GM18517 (cell line): Measurements from ENCODE around the gene KANK2.
"Not testable (repeated sequence)": the region's sequence is repeated elsewhere in the genome, so short reads cannot be mapped to it uniquely, and the experiment has no call there.

ENCODE experiments used
- ATAC-seq: cut with Tn5 transposase; IDR thresholded peaks from one replicate; pipeline ENCODE4 v1.9.1; 2021; ENCODE audit warnings: mild to moderate bottlenecking, moderate library complexity; ENCODE audit not compliant: unreplicated experiment

Gene KANK2

DNA sequence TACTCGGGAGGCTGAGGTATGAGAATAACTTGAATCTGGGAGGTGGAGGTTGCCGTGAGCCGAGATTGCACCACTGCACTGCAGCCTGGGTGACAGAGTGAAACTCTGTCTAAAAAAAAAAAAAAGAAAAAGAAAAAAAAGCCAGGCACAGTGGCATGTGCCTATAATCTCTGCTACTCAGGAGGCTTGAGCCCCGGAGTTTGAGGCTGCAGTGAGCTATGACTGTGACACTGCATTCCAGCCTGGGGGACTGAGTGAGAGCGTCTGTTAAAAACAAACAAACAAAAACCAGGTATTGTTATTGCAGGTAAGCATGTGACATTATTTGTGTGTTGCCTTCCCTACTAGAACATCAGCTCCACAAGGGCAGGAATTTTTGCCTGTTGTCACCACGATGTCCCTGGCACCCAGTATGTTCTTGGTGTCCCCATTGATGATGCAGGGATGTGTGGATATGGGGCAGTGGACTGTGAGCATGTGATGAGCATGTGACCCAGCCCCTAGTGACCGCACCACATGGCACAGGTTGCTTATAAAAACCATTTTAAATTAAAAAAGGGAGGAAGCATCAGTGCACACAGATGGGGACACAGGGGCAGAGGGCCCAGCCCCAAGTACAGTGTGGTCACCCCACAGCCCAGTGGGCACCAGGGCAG lies 1.6 kb upstream of the KANK2 start:
- ATAC-seq: no peak

DNA sequence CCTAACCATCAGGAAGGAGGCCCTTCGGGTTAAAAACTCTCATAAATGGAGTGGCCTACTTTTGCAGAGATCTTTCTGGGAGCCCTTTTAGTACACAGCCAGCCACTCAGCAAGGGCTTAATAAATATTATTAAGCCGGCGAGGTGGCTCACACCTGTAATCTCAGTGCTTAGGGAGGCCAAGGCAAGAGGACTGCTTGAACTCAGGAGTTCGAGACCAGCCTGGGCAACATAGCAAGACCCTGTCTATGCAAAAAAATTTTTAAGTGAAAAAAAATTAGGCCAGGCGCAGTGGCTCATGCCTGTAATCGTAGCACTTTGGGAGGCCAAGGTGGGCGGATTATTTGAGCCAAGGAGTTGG lies 810 bp upstream of the KANK2 start:
- no peak for ATAC-seq

DNA sequence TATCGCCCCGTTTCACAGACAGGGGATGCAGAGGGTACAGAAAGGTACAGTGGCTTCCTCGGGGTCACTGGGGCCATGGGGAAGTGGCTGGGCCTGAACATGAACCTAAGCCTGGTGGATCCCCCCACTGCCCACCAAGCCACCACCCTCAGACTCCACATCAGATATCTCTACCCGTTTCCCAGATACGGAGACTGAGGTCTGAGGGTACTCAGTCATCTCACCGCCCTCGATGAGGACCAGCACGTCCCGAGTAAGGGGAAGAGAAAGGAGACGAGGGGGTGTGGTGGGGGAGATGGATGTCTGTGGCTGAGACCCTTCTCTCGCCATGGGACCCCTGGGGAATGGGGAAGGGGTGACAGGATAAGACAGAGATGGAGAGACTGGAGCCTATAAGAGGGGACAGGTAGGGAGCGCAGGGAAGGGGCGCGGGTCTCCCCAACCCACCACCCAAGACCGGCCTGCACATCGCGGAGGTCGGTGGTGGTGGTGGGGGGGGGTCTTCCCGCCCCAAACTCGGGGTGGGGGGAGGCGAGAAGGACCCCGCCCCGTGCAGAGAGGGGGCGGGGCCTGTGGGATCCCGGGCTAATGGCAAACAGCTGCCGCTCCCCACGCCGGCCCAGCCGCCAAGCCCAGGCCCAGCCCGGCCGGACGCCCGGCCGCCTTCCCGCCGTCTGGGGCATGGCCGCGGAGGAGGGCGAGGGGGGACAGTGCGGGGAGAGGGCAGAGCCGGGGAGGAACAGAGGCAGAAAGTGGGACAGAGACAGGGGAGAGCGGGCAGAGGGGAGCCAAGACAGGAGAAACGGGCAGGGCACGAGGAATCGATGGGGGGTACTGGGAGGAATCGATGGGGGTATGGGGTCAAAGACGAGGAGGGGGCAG lies 698 bp downstream of the KANK2 start:
- no peak for ATAC-seq

- no peak for ATAC-seq
Measured at GRCh38 chr19:11195681-11196080, 1.7 kb downstream of the KANK2 start.

GRCh38 chr19:11194656-11195558 lies 2.4 kb downstream of the KANK2 start:
- no peak for ATAC-seq

- no peak for ATAC-seq
Measured at GRCh38 chr19:11194173-11194572, 3.2 kb downstream of the KANK2 start.

- ATAC-seq: no peak
Measured at GRCh38 chr19:11192957-11193939, 4.1 kb downstream of the KANK2 start.

DNA sequence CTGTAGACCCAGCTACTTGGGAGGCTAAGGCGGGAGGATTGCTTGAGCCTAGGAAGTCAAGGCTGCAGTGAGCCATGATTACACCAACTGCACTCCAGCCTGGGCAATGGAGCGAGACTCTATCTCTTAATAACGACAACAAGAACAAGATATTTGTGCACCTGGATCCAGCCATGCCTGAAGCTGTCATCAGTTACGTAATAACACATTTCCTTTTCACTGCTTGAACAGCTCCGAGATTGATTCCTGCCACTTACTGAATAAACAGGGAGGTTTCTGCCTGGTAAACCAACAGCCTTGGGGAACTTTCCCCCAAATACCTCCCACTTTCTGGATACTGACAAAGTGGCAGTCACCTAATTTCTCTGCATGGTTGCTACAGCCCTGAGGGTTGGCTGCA lies 5.4 kb downstream of the KANK2 start:
- no peak for ATAC-seq

DNA sequence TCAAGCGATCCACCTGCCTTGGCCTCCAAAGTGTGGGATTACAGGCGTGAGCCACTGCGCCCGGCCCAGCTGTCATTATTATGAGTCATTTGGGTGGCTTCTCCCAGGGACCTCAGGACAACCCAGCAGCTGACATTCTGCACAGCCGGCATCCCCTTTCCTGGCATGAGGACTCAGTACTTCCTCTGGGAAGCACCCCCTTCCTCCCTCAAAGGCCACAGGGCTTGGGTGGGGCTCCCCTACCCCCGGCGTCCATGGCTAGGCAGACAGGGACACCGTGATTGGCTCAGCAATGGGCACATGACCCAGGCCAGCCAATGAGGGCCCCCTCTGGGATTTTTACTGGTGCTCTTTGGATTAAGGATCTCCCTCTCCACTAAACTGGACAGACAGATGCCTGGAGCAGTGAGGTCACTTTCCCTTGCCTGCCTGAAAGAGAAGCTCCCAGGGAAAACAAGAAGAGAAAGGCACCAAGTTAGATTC lies 6.0 kb downstream of the KANK2 start:
- ATAC-seq: no peak

GRCh38 chr19:11190501-11190900 lies 6.8 kb downstream of the KANK2 start:
- no peak for ATAC-seq

DNA sequence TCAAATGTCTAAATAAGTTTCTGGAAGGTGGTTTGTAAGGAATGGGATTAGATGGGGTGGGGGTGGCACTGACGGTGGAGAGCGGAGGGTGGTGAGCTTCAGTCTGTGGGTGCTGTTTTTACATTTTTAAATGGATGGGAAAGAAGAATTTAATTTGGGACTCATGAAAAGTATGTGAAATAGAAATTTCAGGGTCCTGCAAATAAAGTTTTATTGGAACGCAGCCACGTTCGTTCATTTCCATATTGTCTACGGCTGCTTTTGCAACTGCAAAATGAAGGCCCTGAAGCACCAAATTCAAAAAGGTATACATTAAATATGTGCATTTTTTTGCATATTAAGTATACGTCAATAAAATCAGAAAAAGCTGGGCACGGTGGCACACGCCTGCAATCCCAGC lies 9.9 kb downstream of the KANK2 start:
- ATAC-seq: no peak

- ATAC-seq: no peak
Measured at GRCh38 chr19:11182994-11183393, 14.4 kb downstream of the KANK2 start.

GRCh38 chr19:11181488-11181887 lies 15.9 kb downstream of the KANK2 start:
- ATAC-seq: no peak

- ATAC-seq: not testable (repeated sequence)
Measured at GRCh38 chr19:11180975-11181374, 16.4 kb downstream of the KANK2 start.

DNA sequence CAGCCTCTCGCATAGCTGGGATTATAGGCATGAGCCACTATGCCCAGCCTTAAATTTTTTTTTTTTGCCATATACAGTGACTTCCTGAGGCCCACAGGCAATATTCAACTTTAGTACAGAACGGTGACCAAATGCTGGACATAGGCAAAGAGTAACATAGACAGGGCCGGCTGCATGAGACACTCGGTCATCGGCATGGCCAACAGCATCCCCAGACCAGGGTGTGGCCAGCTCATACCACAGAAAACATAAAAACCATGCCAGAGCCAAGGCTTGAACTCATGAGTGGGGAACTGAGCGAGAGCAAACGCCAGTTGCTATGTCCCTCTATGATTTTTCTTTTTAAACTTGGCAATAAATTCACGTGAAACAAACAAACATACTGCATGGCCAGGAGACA lies 17.0 kb downstream of the KANK2 start:
- no peak for ATAC-seq

DNA sequence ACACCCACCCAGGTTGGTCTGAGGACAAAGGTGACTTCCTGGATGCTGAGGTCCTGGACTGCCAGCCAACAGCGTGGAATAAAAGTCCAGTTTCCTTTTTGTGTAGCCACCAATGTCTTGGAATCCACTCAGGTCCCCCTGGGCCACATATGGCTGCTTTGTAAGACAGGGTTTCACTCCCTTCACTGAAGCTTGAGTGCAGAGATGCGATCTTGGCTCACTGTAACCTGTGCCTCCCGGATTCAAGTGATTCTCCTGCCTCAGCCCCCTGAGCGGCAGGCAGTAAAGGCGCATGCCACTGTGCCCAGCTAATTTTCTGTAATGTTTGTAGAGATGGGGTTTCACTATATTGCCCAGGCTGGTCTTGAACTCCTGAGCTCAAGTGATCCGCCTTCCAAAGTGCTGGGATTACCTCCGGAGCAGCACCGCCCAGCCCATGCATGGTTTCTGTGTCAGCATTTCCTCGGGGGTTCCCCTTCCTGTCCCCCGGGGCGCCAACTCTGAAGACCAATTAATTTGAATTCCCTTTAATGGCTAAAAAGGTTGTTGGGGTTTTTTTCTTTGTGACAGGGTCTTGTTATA lies 17.5 kb downstream of the KANK2 start:
- no peak for ATAC-seq

DNA sequence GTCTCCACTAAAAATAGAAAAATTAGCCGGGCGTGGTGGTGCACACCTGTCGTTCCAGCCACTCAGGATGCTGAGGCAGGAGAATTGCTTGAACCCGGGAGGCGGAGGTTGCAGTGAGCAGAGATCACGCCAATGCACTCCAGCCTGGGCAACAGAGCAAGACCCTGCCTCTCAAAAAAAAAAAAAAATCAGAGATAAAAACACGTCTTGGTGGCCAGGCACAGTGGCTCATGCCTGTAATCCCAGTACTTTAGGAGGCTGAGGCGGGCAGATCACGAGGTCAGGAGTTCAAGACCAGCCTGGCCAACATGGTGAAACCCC lies 18.2 kb downstream of the KANK2 start:
- not testable (repeated sequence) for ATAC-seq

GRCh38 chr19:11177592-11177991 lies 19.8 kb downstream of the KANK2 start:
- ATAC-seq: no peak

DNA sequence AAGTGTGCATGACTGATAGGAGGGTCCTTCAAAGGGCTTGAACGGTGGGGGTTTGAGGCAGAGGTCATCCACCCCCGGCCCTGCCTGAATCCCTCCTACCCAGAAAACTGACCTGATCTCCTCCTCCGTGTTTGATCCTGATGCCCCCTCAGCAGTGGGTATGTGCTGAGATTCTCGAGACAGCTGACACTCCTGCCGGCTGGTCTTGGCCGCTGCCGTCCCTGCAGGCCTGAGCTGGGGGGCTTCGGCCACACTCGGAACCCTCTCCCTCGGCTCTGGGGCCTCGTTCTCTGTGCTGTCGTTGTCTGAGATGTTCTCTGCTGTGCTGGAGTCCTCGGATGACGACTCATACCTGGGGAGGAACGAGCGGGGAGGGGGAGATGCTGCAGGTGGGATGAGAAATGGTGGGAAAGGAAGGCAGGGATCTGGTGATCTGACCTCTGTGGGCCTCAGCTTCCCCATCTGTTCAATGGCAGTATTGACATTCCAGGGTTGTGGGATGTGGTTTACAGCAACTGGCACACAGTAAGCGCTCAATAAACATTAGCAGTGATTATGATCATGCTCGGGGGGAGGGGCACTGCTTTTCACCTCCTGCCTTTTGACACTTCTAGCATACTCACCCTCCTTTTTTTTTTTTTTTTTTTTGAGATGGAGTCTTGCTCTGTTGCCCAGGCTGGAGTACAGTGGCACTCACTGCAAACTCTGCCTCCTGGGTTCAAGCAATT lies 20.7 kb downstream of the KANK2 start:
- ATAC-seq: no peak
